Tibial nerve (tissue), 4 donors: ENCODE results near the gene TTC39A.

ENCODE experiments used
- EP300 ChIP-seq, 2 donors: sonication (generic); formaldehyde crosslinking; IDR thresholded peaks; one replicate each; pipeline ENCODE4 v1.6.1; 2017; ENCODE audit warnings: antibody characterized with exemption in 2 of 2, mild to moderate bottlenecking in 1 of 2
- TF ChIP-seq, protein P1 (sequence below), 5 experiments: fragments of 200-600 bp in 3 of 5; fragments of 450-650 bp in 2 of 5; sonication (generic) in 3 of 5; IDR thresholded peaks; one replicate each; pipeline ENCODE4 v1.5.1; 2016 to 2019; ENCODE audit warnings: antibody characterized with exemption in 5 of 5, mild to moderate bottlenecking in 3 of 5, moderate library complexity in 2 of 5

- TF ChIP-seq EP300 (IDR thresholded peaks at IDR 0.05), result no peak
- TF ChIP-seq, protein P1, sequence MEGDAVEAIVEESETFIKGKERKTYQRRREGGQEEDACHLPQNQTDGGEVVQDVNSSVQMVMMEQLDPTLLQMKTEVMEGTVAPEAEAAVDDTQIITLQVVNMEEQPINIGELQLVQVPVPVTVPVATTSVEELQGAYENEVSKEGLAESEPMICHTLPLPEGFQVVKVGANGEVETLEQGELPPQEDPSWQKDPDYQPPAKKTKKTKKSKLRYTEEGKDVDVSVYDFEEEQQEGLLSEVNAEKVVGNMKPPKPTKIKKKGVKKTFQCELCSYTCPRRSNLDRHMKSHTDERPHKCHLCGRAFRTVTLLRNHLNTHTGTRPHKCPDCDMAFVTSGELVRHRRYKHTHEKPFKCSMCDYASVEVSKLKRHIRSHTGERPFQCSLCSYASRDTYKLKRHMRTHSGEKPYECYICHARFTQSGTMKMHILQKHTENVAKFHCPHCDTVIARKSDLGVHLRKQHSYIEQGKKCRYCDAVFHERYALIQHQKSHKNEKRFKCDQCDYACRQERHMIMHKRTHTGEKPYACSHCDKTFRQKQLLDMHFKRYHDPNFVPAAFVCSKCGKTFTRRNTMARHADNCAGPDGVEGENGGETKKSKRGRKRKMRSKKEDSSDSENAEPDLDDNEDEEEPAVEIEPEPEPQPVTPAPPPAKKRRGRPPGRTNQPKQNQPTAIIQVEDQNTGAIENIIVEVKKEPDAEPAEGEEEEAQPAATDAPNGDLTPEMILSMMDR (IDR thresholded peaks at IDR 0.05), result no peak
These were observed 14.9 kb upstream of the TTC39A start for GRCh38 chr1:51345300-51345687.
